Trophoblast cell (in vitro differentiated cells and primary cell): ENCODE results near the gene RBM47.

Experiments
- DNase-seq, 2 donors: peaks; one replicate each; pipeline ENCODE4 v3.0.0-alpha.2; 2016
- H2AFZ ChIP-seq: 2 replicates; pipeline ENCODE4 v1.6.1; 2013; ENCODE audit warnings: low read length, moderate library complexity, mild to moderate bottlenecking; ENCODE audit not compliant: insufficient read depth, poor library complexity
- H2AK5ac ChIP-seq: 2 replicates; pipeline ENCODE4 v1.6.1; 2013; ENCODE audit warnings: mild to moderate bottlenecking, low read length
- H2BK120ac ChIP-seq: 2 replicates; pipeline ENCODE4 v1.6.1; 2013; ENCODE audit warnings: low read length, mild to moderate bottlenecking, moderate library complexity; ENCODE audit not compliant: insufficient read depth, poor library complexity
- H2BK12ac ChIP-seq: 2 replicates; pipeline ENCODE4 v1.6.1; 2013; ENCODE audit warnings: mild to moderate bottlenecking, low read length, moderate library complexity
- H2BK5ac ChIP-seq: 2 replicates; pipeline ENCODE4 v1.6.1; 2013; ENCODE audit warnings: low read length, low read depth, moderate library complexity, mild to moderate bottlenecking; ENCODE audit not compliant: poor library complexity
- H3K14ac ChIP-seq: 2 replicates; pipeline ENCODE4 v1.6.1; 2013; ENCODE audit warnings: mild to moderate bottlenecking, low read length
- H3K18ac ChIP-seq: 2 replicates; pipeline ENCODE4 v1.6.1; 2013; ENCODE audit warnings: mild to moderate bottlenecking, low read length
- H3K23ac ChIP-seq: 2 replicates; pipeline ENCODE4 v1.6.1; 2013; ENCODE audit warnings: low read length
- H3K27ac ChIP-seq: 2 replicates; pipeline ENCODE4 v1.5.1; 2013; ENCODE audit warnings: low read depth, mild to moderate bottlenecking, inconsistent platforms, low read length, moderate library complexity
- H3K27me3 ChIP-seq: 2 replicates; pipeline ENCODE4 v1.6.1; 2013; ENCODE audit warnings: inconsistent platforms, mild to moderate bottlenecking, low read length, moderate library complexity; ENCODE audit not compliant: insufficient read depth
- H3K36me3 ChIP-seq, 2 experiments: 1 replicate in 1 of 2; 2 replicates in 1 of 2; pipeline ENCODE4 v1.6.1; 2013; ENCODE audit warnings: low read length in 2 of 2, mild to moderate bottlenecking in 2 of 2, moderate library complexity in 1 of 2; ENCODE audit not compliant: insufficient read depth in 2 of 2, control insufficient read depth in 1 of 2
- H3K4ac ChIP-seq: 2 replicates; pipeline ENCODE4 v1.6.1; 2013; ENCODE audit warnings: low read depth, mild to moderate bottlenecking, low read length, moderate library complexity
- H3K4me1 ChIP-seq, 2 experiments: 1 replicate in 1 of 2; 2 replicates in 1 of 2; pipeline ENCODE4 v1.6.1; 2013; ENCODE audit warnings: low read length in 2 of 2, mild to moderate bottlenecking in 2 of 2, moderate library complexity in 1 of 2; ENCODE audit not compliant: insufficient read depth in 2 of 2, control insufficient read depth in 1 of 2
- H3K4me2 ChIP-seq: 2 replicates; pipeline ENCODE4 v1.6.1; 2013; ENCODE audit warnings: inconsistent platforms, mild to moderate bottlenecking, low read length, moderate library complexity
- H3K4me3 ChIP-seq: 2 replicates; pipeline ENCODE4 v1.5.1; 2013; ENCODE audit warnings: mild to moderate bottlenecking, low read depth, low read length, inconsistent platforms
- H3K79me1 ChIP-seq: one replicate; pipeline ENCODE4 v1.6.1; 2013; ENCODE audit warnings: low read length
- H3K79me2 ChIP-seq: 2 replicates; pipeline ENCODE4 v1.6.1; 2013; ENCODE audit warnings: low read length, mild to moderate bottlenecking; ENCODE audit not compliant: control insufficient read depth, insufficient read depth, poor library complexity
- H3K9ac ChIP-seq: 2 replicates; pipeline ENCODE4 v1.6.1; 2013; ENCODE audit warnings: mild to moderate bottlenecking, low read length
- H3K9me3 ChIP-seq: 2 replicates; pipeline ENCODE4 v1.6.1; 2013; ENCODE audit warnings: low read depth, mild to moderate bottlenecking, control low read depth, inconsistent platforms, low read length; ENCODE audit not compliant: insufficient read depth
- H4K12ac ChIP-seq: 2 replicates; pipeline ENCODE4 v1.6.1; 2013; ENCODE audit warnings: low read depth, mild to moderate bottlenecking, low read length, moderate library complexity
- H4K8ac ChIP-seq: 2 replicates; pipeline ENCODE4 v1.6.1; 2013; ENCODE audit warnings: low read depth, mild to moderate bottlenecking, low read length, moderate library complexity
- H4K91ac ChIP-seq: one replicate; pipeline ENCODE4 v1.6.1; 2013; ENCODE audit warnings: low read depth, mild to moderate bottlenecking, low read length, moderate library complexity
- WGBS: extraction: QIAGEN DNeasy Blood & Tissue Kit; methylation state at CpG from one replicate; pipeline ENCODE4 v1.1.7; 2013; ENCODE audit warnings: missing lambda C conversion rate; ENCODE audit not compliant: insufficient read length, insufficient coverage; ENCODE audit errors: extremely low coverage; 5-methylcytosine and 5-hydroxymethylcytosine counted together

Gene RBM47

GRCh38 chr4:40525752-40526598 lies 103.7 kb downstream of the RBM47 start:
- Histone ChIP-seq H3K4me3 (no peak overlapping the region), H3K79me2 (no peaks in the 10 kb centered on the region), H3K36me3 (peaks cover 0 to 2% of the 10 kb centered on the region in 2 experiments), H3K23ac (no peak overlapping the region), H3K9ac (no peak overlapping the region), H3K4ac (no peak overlapping the region), H2AFZ (no peak overlapping the region), H3K18ac (no peak overlapping the region), H3K27me3 (no peaks in the 10 kb centered on the region), H2BK120ac (peak overlapping the region; percentile 85), H2AK5ac (no peak overlapping the region), H3K27ac (peak overlapping the region; percentile 48), H3K4me1 (peaks cover 0 to 10% of the 10 kb centered on the region in 2 experiments), H4K8ac (peak overlapping the region; percentile 4), H4K91ac (peak overlapping the region; percentile 39), H2BK12ac (peak overlapping the region; percentile 51), H4K12ac (no peak overlapping the region), H3K14ac (no peak overlapping the region), H2BK5ac (peak overlapping the region; percentile 50), H3K4me2 (peak overlapping the region; percentile 13), H3K9me3 (no peaks in the 10 kb centered on the region), H3K79me1 (peaks cover 3% of the 10 kb centered on the region)
- WGBS = no CpG with 5 or more reads among the region's 8 CpGs
- peak; percentile 73 to 76 for DNase-seq

- H3K79me1 ChIP-seq = peaks cover 3% of the 10 kb centered on the region
- no peak overlapping the region for H4K91ac ChIP-seq
- peaks cover 4 to 14% of the 10 kb centered on the region in 2 experiments for H3K4me1 ChIP-seq
- H3K79me2 ChIP-seq = no peaks in the 10 kb centered on the region
- H3K23ac ChIP-seq = no peak overlapping the region
- H3K36me3 ChIP-seq = peaks cover 0 to 2% of the 10 kb centered on the region in 2 experiments
- H2AK5ac ChIP-seq = no peak overlapping the region
- no peak overlapping the region for H3K27ac ChIP-seq
- H4K12ac ChIP-seq = no peak overlapping the region
- H3K14ac ChIP-seq = no peak overlapping the region
- H2BK12ac ChIP-seq = peak overlapping the region; percentile 83
- H2BK5ac ChIP-seq = peak overlapping the region; percentile 69
- H3K27me3 ChIP-seq = no peaks in the 10 kb centered on the region
- peak in 1 of 2 donors; percentile 53 for DNase-seq
- peak overlapping the region; percentile 46 for H3K18ac ChIP-seq
- peak overlapping the region; percentile 29 for H3K9ac ChIP-seq
- H3K9me3 ChIP-seq = no peaks in the 10 kb centered on the region
- H2AFZ ChIP-seq = no peak overlapping the region
- no peak overlapping the region for H4K8ac ChIP-seq
- no peak overlapping the region for H2BK120ac ChIP-seq
- H3K4me2 ChIP-seq = no peak overlapping the region
- no peak overlapping the region for H3K4me3 ChIP-seq
- H3K4ac ChIP-seq = peak overlapping the region; percentile 38
- WGBS = no CpG with 5 or more reads among the region's 11 CpGs
These were observed 105.2 kb downstream of the RBM47 start for GRCh38 chr4:40524366-40525041.

DNA sequence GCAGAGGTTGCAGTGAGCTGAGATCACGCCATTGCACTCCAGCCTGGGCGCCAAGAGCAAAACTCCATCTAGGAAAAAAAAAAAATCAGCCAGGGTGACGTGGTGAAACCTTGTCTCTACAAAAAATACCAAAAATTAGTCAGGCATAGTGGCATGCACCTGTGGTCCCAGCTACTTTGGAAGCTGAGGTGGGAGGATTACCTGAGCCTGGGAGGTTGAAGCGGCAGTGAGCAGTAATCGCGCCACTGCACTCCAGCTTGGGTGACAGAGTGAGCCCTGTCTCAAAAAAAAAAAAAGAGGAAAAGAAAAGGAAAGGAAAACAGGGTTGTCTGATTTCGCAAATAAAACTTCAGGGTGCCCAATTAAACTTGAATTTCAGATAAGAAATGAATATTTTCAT lies 106.1 kb downstream of the RBM47 start:
- Histone ChIP-seq H3K23ac (no peak overlapping the region), H2BK12ac (no peak overlapping the region), H4K12ac (no peak overlapping the region), H4K8ac (no peak overlapping the region), H3K79me2 (no peaks in the 10 kb centered on the region), H3K79me1 (peaks cover 3% of the 10 kb centered on the region), H3K36me3 (peaks cover 0 to 2% of the 10 kb centered on the region in 2 experiments), H4K91ac (no peak overlapping the region), H3K4me3 (no peak overlapping the region), H3K14ac (no peak overlapping the region), H3K4me2 (no peak overlapping the region), H3K9ac (no peak overlapping the region), H3K4me1 (peaks cover 4 to 14% of the 10 kb centered on the region in 2 experiments), H2AFZ (no peak overlapping the region), H3K27ac (no peak overlapping the region), H3K4ac (no peak overlapping the region), H2AK5ac (no peak overlapping the region), H2BK5ac (no peak overlapping the region), H3K9me3 (no peaks in the 10 kb centered on the region), H3K18ac (no peak overlapping the region), H3K27me3 (no peaks in the 10 kb centered on the region), H2BK120ac (no peak overlapping the region)
- no CpG with 5 or more reads among the region's 7 CpGs for WGBS
- peak; percentile 6 to 44 for DNase-seq

DNA sequence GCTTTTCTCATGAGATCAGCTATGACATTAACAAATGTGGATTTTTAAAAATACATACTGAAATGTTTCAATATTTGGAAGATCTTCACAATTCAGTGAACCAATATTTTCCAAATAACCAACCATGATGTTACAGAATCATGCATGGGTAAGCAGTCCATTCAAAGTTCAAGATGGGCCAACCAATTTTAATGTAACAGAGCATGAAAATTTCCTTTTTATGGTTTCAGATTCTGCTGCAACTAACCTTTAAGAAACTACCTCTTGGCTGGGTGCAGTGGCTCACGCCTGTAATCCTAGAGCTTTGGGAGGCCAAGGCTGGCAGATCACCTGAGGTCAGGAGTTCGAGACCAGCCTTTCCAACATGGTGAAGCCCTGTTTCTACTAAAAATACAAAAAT lies 107.7 kb downstream of the RBM47 start:
- H3K79me1 ChIP-seq = peaks cover 2% of the 10 kb centered on the region
- no peak for DNase-seq
- H3K4me3 ChIP-seq = no peak overlapping the region
- H2AFZ ChIP-seq = no peak overlapping the region
- no peak overlapping the region for H3K14ac ChIP-seq
- H4K12ac ChIP-seq = no peak overlapping the region
- H3K9ac ChIP-seq = no peak overlapping the region
- WGBS = no CpG with 5 or more reads among the region's 2 CpGs
- H2BK5ac ChIP-seq = no peak overlapping the region
- no peak overlapping the region for H4K91ac ChIP-seq
- no peaks in the 10 kb centered on the region for H3K27me3 ChIP-seq
- no peak overlapping the region for H3K18ac ChIP-seq
- H3K9me3 ChIP-seq = no peaks in the 10 kb centered on the region
- peaks cover 4 to 14% of the 10 kb centered on the region in 2 experiments for H3K4me1 ChIP-seq
- peaks cover 0 to 2% of the 10 kb centered on the region in 2 experiments for H3K36me3 ChIP-seq
- no peak overlapping the region for H3K23ac ChIP-seq
- H3K4ac ChIP-seq = no peak overlapping the region
- no peak overlapping the region for H2BK12ac ChIP-seq
- H3K79me2 ChIP-seq = no peaks in the 10 kb centered on the region
- H3K4me2 ChIP-seq = no peak overlapping the region
- no peak overlapping the region for H4K8ac ChIP-seq
- H2AK5ac ChIP-seq = no peak overlapping the region
- no peak overlapping the region for H2BK120ac ChIP-seq
- H3K27ac ChIP-seq = no peak overlapping the region
